Measurements from ENCODE around the gene HMGN1.
"Not testable (repeated sequence)": the region's sequence is repeated elsewhere in the genome, so short reads cannot be mapped to it uniquely, and the experiment has no call there.

HMGN1 gene

GRCh38 chr21:39348355-39349210 is at the start of gene HMGN1:
Gene HMGN1 (minus strand): TSS chr21:39349088. CDS start chr21:39348917, 171 bp downstream.
- peak; percentile 84 for DNase-seq

- no peak for DNase-seq
Observed at GRCh38 chr21:39397646-39398385, 48.9 kb upstream of the HMGN1 start.

GRCh38 chr21:39392981-39393380 is 44.1 kb upstream of the HMGN1 start:
- no peak for DNase-seq

- no peak for DNase-seq
Observed at GRCh38 chr21:39390212-39390765, 41.4 kb upstream of the HMGN1 start.

- no peak for DNase-seq
Observed at GRCh38 chr21:39388811-39389155, 39.9 kb upstream of the HMGN1 start.

- DNase-seq = peak; percentile 45
Observed at GRCh38 chr21:39388038-39388810, 39.3 kb upstream of the HMGN1 start.

- DNase-seq = peak; percentile 64
Observed at GRCh38 chr21:39387461-39388037, 38.7 kb upstream of the HMGN1 start.

GRCh38 chr21:39386899-39387298 is 38.0 kb upstream of the HMGN1 start:
- no peak for DNase-seq

GRCh38 chr21:39386194-39386593 is 37.3 kb upstream of the HMGN1 start:
- DNase-seq = no peak

GRCh38 chr21:39385299-39386145 is 36.6 kb upstream of the HMGN1 start:
- no peak for DNase-seq

GRCh38 chr21:39384674-39385298 is 35.9 kb upstream of the HMGN1 start:
- DNase-seq = no peak

GRCh38 chr21:39382096-39382495 is 33.2 kb upstream of the HMGN1 start:
- not testable (repeated sequence) for DNase-seq

GRCh38 chr21:39381009-39381408 is 32.1 kb upstream of the HMGN1 start:
- DNase-seq = peak; percentile 15

GRCh38 chr21:39379986-39380891 is 31.4 kb upstream of the HMGN1 start:
- DNase-seq = peak; percentile 67

- DNase-seq = peak; percentile 2
Observed at GRCh38 chr21:39377444-39378050, 28.7 kb upstream of the HMGN1 start.

GRCh38 chr21:39375446-39375845 is 26.6 kb upstream of the HMGN1 start:
- DNase-seq = no peak

GRCh38 chr21:39374046-39374445 is 25.2 kb upstream of the HMGN1 start:
- no peak for DNase-seq

- DNase-seq = no peak
Observed at GRCh38 chr21:39373634-39374033, 24.7 kb upstream of the HMGN1 start.

- not testable (repeated sequence) for DNase-seq
Observed at GRCh38 chr21:39369896-39370288, 21.0 kb upstream of the HMGN1 start.

- DNase-seq = no peak
Observed at GRCh38 chr21:39367783-39368182, 18.9 kb upstream of the HMGN1 start.
